ENCODE measurements around the gene GALNT16. TPM values are rescaled to one million over a fixed set of nuclear protein-coding genes. Genes with fewer than 3 reads are reported as not detected.
A peak's percentile ranks its signal among the peaks of the same experiment; 100 is the strongest.

The GALNT16 gene
- total and polyA plus RNA-seq, 4 experiments from 2014 or later: 0.06 TPM; not detected in 3

DNA sequence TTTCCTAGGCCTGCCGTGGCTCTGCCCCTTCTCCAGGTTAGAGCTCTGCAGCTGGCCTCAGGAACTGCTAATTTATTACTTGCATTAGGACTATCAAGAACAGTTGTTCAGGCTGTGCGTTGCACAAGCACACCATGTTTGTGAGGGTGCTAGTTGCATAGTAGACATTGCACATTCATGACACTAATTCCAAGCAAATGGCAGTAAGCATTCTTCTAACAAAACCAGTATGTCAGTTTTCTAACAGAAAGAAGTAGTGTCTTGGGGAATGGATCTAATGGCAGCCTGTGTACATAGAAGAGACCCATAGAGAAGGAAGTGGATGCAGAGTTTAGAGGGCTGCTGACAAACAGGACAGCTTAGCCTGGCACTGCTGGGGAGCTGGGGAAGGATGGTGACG is 84.2 kb downstream of the GALNT16 start:
- no peaks in the 10 kb centered on the region for H3K27me3 ChIP-seq (ENCODE audit: insufficient read depth, low read length)
- no peaks in the 10 kb centered on the region for H3K4me1 ChIP-seq (ENCODE audit: insufficient read depth, low read length)
- ChIA-PET POLR2A (ENCODE audit: partially characterized antibody) (no interaction called here), CTCF (ENCODE audit: partially characterized antibody) (no interaction called here)
- intact Hi-C loops (cut with micrococcal nuclease): no loop called here
- H3K27me3 Mint-ChIP-seq: peaks cover 2 to 15% of the 10 kb centered on the region in 2 donors
- H3K9me3 ChIP-seq (ENCODE audit: control insufficient read depth in 1 of 2, low read length in 2 of 2): no peaks in the 10 kb centered on the region
- H3K27ac Mint-ChIP-seq: no peak overlapping the region
- peaks cover 0 to 2% (median 0%) of the 10 kb centered on the region in 8 donors for H3K9me3 Mint-ChIP-seq
- no peaks in the 10 kb centered on the region for H3K4me1 Mint-ChIP-seq
- no peak overlapping the region for H3K4me3 ChIP-seq (ENCODE audit: low read length in 2 of 2)
- no peak overlapping the region for H3K4me3 Mint-ChIP-seq
- H3K36me3 ChIP-seq (ENCODE audit: insufficient read depth, low read length): no peaks in the 10 kb centered on the region
- DNase-seq: no peak
- no peaks in the 10 kb centered on the region for H3K36me3 Mint-ChIP-seq
- H3K27ac ChIP-seq (ENCODE audit: low read depth, low read length): no peak overlapping the region

DNA sequence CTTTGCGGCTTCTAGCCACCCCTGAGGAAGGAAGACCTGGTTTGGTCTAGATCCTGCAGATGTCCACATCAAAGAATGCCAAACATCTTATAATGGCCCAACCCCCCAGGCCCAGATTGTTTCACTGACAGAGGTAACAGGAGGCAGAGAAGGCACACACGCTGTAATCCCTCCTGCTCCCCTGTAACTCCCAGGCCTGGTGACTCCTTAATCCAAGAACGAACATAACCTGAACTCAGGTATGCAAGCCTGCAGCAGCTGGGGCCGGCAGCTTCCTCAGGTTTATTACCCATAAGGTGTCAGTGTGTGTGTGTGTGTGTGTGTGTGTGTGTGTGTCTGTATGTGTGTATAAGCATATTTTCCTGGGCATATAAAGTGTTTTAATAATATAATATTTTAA is 85.4 kb downstream of the GALNT16 start:
- CTCF ChIA-PET (ENCODE audit: partially characterized antibody): no interaction called here
- no peaks in the 10 kb centered on the region for H3K9me3 ChIP-seq (ENCODE audit: control insufficient read depth in 1 of 2, low read length in 2 of 2)
- peaks cover 0 to 2% (median 0%) of the 10 kb centered on the region in 8 donors for H3K9me3 Mint-ChIP-seq
- no peaks in the 10 kb centered on the region for H3K4me1 ChIP-seq (ENCODE audit: insufficient read depth, low read length)
- H3K36me3 ChIP-seq (ENCODE audit: insufficient read depth, low read length): no peaks in the 10 kb centered on the region
- no peaks in the 10 kb centered on the region for H3K4me1 Mint-ChIP-seq
- H3K36me3 Mint-ChIP-seq: no peaks in the 10 kb centered on the region
- no peak overlapping the region for H3K27ac ChIP-seq (ENCODE audit: low read depth, low read length)
- no peak for DNase-seq
- intact Hi-C loops (cut with micrococcal nuclease): no loop called here
- H3K27ac Mint-ChIP-seq: no peak overlapping the region
- POLR2A ChIA-PET (ENCODE audit: partially characterized antibody): no interaction called here
- no peak overlapping the region for H3K4me3 Mint-ChIP-seq
- peaks cover 5 to 16% of the 10 kb centered on the region in 2 donors for H3K27me3 Mint-ChIP-seq
- H3K4me3 ChIP-seq (ENCODE audit: low read length in 2 of 2): no peak overlapping the region
- H3K27me3 ChIP-seq (ENCODE audit: insufficient read depth, low read length): no peaks in the 10 kb centered on the region

DNA sequence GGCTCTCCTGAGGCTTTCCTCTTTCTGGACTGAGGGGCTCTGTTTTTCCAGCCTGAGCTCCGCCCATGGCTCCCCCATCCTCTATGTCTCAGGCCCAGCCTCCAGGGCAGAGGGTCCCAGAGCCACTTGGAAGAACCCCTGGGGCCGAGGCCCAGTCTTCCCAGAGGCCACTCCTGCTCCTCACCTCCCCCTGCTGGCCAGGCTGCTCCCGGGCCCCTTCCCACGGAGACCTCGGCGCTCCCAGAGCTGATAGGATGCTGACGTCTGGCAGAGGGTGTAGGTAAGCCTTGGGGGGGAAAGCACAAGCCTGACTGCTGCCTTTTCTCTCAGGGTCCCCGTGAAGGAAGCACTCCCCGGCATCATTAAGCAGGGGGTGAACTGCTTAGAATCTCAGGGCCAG is 86.8 kb downstream of the GALNT16 start:
- intact Hi-C loops (cut with micrococcal nuclease): no loop called here
- Mint-ChIP-seq H3K4me1 (no peaks in the 10 kb centered on the region), H3K9me3 (peaks cover 0 to 2% (median 0%) of the 10 kb centered on the region in 8 donors), H3K36me3 (no peaks in the 10 kb centered on the region), H3K4me3 (no peak overlapping the region), H3K27ac (no peak overlapping the region), H3K27me3 (peaks cover 4 to 14% of the 10 kb centered on the region in 2 donors)
- Histone ChIP-seq H3K36me3 (ENCODE audit: insufficient read depth, low read length) (no peaks in the 10 kb centered on the region), H3K4me1 (ENCODE audit: insufficient read depth, low read length) (no peaks in the 10 kb centered on the region), H3K4me3 (ENCODE audit: low read length in 2 of 2) (no peak overlapping the region), H3K27me3 (ENCODE audit: insufficient read depth, low read length) (no peaks in the 10 kb centered on the region), H3K9me3 (ENCODE audit: control insufficient read depth in 1 of 2, low read length in 2 of 2) (no peaks in the 10 kb centered on the region), H3K27ac (ENCODE audit: low read depth, low read length) (no peak overlapping the region)
- DNase-seq: no peak
- POLR2A ChIA-PET (ENCODE audit: partially characterized antibody): no interaction called here
- CTCF ChIA-PET (ENCODE audit: partially characterized antibody): no interaction called here

DNA sequence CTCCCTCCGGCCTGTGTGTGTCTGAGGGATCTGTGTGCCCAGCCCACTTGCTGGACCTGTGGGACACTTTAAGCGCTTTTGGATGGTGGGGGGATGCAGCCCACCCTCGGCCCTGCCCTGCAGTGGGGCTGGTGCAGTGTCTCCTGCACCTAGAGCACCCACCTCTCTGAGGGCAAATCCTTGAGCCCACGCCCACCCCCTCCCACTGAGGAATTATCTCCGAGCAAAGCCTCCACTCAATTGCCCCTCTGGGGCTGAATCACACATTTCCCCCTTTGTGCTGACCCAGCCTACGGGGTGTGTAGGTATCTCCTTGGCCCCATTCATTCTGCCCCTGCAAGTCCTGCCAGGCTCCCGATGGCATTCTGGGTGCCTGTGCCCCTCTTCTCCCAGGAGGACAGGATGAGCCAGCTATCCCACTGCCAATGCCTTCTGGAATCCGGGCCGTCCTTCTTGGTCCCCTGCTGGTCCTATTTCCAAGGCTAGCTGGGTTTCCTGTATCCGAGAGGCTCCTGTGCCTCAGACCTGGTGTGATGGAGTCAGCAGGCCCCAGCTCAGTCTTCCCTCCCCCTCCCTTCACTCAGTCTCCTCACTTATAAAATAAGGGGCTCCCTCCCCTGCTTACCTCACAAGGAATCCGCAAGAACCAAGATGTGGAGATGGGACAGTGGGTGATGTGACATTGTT is 89.3 kb downstream of the GALNT16 start:
- Histone ChIP-seq H3K9me3 (ENCODE audit: control insufficient read depth in 1 of 2, low read length in 2 of 2) (no peaks in the 10 kb centered on the region), H3K27me3 (ENCODE audit: insufficient read depth, low read length) (no peaks in the 10 kb centered on the region), H3K4me1 (ENCODE audit: insufficient read depth, low read length) (peaks cover 6% of the 10 kb centered on the region), H3K36me3 (ENCODE audit: insufficient read depth, low read length) (no peaks in the 10 kb centered on the region), H3K27ac (ENCODE audit: low read depth, low read length) (no peak overlapping the region), H3K4me3 (ENCODE audit: low read length in 2 of 2) (no peak overlapping the region)
- Mint-ChIP-seq H3K36me3 (no peaks in the 10 kb centered on the region), H3K4me3 (no peak overlapping the region), H3K4me1 (peaks cover 1 to 3% (median 2%) of the 10 kb centered on the region in 4 donors), H3K27ac (no peak overlapping the region), H3K27me3 (peaks cover 3 to 9% of the 10 kb centered on the region in 2 donors), H3K9me3 (peaks cover 0 to 2% (median 0%) of the 10 kb centered on the region in 8 donors)
- CTCF ChIA-PET (ENCODE audit: partially characterized antibody): no interaction called here
- POLR2A ChIA-PET (ENCODE audit: partially characterized antibody): no interaction called here
- no peak for DNase-seq
- intact Hi-C loops (cut with micrococcal nuclease): no loop called here

DNA sequence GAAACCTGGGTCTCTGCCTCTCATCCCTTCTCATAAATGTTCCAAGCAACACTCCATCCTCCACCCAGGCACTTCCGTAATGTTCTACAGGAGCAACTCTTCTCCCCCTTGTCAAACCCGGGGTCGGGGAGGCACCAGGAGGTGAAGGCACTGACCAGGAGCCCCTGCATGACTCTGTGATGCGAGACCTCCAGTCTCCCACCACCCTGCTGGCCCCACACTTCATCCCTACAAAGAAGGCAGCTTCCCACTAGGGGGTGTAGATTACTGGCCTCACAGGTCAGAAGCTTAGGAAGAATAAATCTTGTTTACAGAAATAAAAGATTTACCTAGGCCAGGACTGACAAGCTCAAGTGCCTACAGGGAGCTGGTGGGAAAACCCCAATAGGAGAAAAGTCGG is 90.9 kb downstream of the GALNT16 start:
- Mint-ChIP-seq H3K4me1 (peaks cover 6 to 16% (median 11%) of the 10 kb centered on the region in 4 donors), H3K27me3 (peaks cover 3 to 8% of the 10 kb centered on the region in 2 donors), H3K9me3 (peaks cover 0 to 2% (median 0%) of the 10 kb centered on the region in 8 donors), H3K36me3 (no peaks in the 10 kb centered on the region), H3K4me3 (no peak overlapping the region), H3K27ac (peak overlapping the region in 1 of 7 donors; percentile 37)
- Histone ChIP-seq H3K4me1 (ENCODE audit: insufficient read depth, low read length) (peaks cover 19% of the 10 kb centered on the region), H3K4me3 (ENCODE audit: low read length in 2 of 2) (no peak overlapping the region), H3K27me3 (ENCODE audit: insufficient read depth, low read length) (no peaks in the 10 kb centered on the region), H3K36me3 (ENCODE audit: insufficient read depth, low read length) (no peaks in the 10 kb centered on the region), H3K9me3 (ENCODE audit: control insufficient read depth in 1 of 2, low read length in 2 of 2) (no peaks in the 10 kb centered on the region), H3K27ac (ENCODE audit: low read depth, low read length) (no peak overlapping the region)
- POLR2A ChIA-PET (ENCODE audit: partially characterized antibody): no interaction called here
- DNase-seq: no peak
- intact Hi-C loops (cut with micrococcal nuclease): no loop called here
- CTCF ChIA-PET (ENCODE audit: partially characterized antibody): no interaction called here

DNA sequence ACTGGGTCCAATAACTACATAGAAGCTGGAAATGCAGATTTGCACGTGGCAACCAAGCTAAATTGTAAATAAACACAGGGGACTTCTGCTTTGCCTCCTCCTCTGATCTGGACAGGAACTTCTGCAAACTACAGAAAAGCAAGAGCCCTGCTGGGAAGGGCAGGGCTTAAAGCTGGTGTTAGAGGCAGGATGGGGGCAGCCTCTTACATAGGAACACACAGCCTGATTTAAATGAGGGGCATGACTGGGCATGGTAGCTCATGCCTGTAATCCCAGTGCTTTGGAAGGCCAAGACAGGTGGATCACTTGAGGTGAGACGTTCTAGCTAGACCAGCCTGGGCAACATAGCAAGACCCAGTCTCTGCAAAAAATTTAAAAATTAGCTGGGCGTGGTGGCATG is 91.4 kb downstream of the GALNT16 start:
- peaks cover 0 to 2% (median 0%) of the 10 kb centered on the region in 8 donors for H3K9me3 Mint-ChIP-seq
- DNase-seq: no peak
- H3K27me3 ChIP-seq (ENCODE audit: insufficient read depth, low read length): no peaks in the 10 kb centered on the region
- peak overlapping the region in 1 of 7 donors; percentile 22 for H3K27ac Mint-ChIP-seq
- intact Hi-C loops (cut with micrococcal nuclease): no loop called here
- POLR2A ChIA-PET (ENCODE audit: partially characterized antibody): no interaction called here
- H3K36me3 Mint-ChIP-seq: no peaks in the 10 kb centered on the region
- no peaks in the 10 kb centered on the region for H3K36me3 ChIP-seq (ENCODE audit: insufficient read depth, low read length)
- H3K9me3 ChIP-seq (ENCODE audit: control insufficient read depth in 1 of 2, low read length in 2 of 2): no peaks in the 10 kb centered on the region
- no peak overlapping the region for H3K4me3 ChIP-seq (ENCODE audit: low read length in 2 of 2)
- peaks cover 6 to 16% (median 11%) of the 10 kb centered on the region in 4 donors for H3K4me1 Mint-ChIP-seq
- H3K27me3 Mint-ChIP-seq: peaks cover 3 to 8% of the 10 kb centered on the region in 2 donors
- CTCF ChIA-PET (ENCODE audit: partially characterized antibody): no interaction called here
- H3K4me3 Mint-ChIP-seq: no peak overlapping the region
- peaks cover 19% of the 10 kb centered on the region for H3K4me1 ChIP-seq (ENCODE audit: insufficient read depth, low read length)
- H3K27ac ChIP-seq (ENCODE audit: low read depth, low read length): no peak overlapping the region

DNA sequence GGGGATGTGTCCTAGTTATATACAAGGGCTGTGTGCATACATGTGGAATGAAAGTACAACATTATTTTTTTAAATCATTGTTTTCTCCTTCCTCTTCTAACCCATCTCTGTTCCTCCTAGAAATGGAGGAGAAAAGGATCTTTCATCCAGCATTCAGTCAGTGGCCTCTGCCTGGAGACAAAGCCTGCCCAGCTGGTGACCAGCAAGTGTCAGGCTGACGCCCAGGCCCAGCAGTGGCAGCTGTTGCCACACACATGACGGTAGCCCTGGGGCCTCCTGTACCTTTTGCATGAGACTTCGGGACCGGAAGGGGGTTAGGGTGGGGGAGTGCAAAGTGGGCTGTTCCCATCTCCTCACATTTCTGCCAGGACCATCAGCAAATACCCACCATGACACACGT is 92.0 kb downstream of the GALNT16 start:
- H3K4me3 Mint-ChIP-seq: no peak overlapping the region
- H3K27me3 Mint-ChIP-seq: peaks cover 3 to 8% of the 10 kb centered on the region in 2 donors
- Histone ChIP-seq H3K4me1 (ENCODE audit: insufficient read depth, low read length) (peaks cover 19% of the 10 kb centered on the region), H3K9me3 (ENCODE audit: control insufficient read depth in 1 of 2, low read length in 2 of 2) (no peaks in the 10 kb centered on the region), H3K27ac (ENCODE audit: low read depth, low read length) (no peak overlapping the region), H3K27me3 (ENCODE audit: insufficient read depth, low read length) (no peaks in the 10 kb centered on the region), H3K4me3 (ENCODE audit: low read length in 2 of 2) (no peak overlapping the region), H3K36me3 (ENCODE audit: insufficient read depth, low read length) (no peaks in the 10 kb centered on the region)
- ChIA-PET POLR2A (ENCODE audit: partially characterized antibody) (no interaction called here), CTCF (ENCODE audit: partially characterized antibody) (no interaction called here)
- peaks cover 6 to 16% (median 11%) of the 10 kb centered on the region in 4 donors for H3K4me1 Mint-ChIP-seq
- H3K27ac Mint-ChIP-seq: peak overlapping the region in 1 of 7 donors; percentile 57
- no peak for DNase-seq
- intact Hi-C loops (cut with micrococcal nuclease): no loop called here
- H3K36me3 Mint-ChIP-seq: no peaks in the 10 kb centered on the region
- peaks cover 0 to 2% (median 0%) of the 10 kb centered on the region in 8 donors for H3K9me3 Mint-ChIP-seq

Measured in CD4-positive, alpha-beta memory T cell (primary cell).